SJSA1 (cell line): Measurements from ENCODE around the gene GM2A. TPM values are rescaled to one million over a fixed set of nuclear protein-coding genes. Genes with fewer than 3 reads are reported as not detected.
A peak's percentile ranks its signal among the peaks of the same experiment; 100 is the strongest.

Source experiments
- DNase-seq, 2 experiments: peaks; one replicate each; pipeline ENCODE4 v3.0.0-alpha.2; 2015 to 2020; ENCODE audit warnings: low spot score in 2 of 2, low read depth in 1 of 2
- H3K27ac ChIP-seq: fragments of 250-450 bp; sonication (Bioruptor Pico); 2 replicates; pipeline ENCODE4 v1.5.1; 2020; ENCODE audit warnings: mild to moderate bottlenecking, moderate library complexity
- H3K27me3 ChIP-seq: fragments of 250-450 bp; sonication (Bioruptor Pico); replicated peaks from 2 replicates; pipeline ENCODE4 v1.5.1; 2020; ENCODE audit warnings: mild to moderate bottlenecking, moderate library complexity
- H3K36me3 ChIP-seq: fragments of 250-450 bp; sonication (Bioruptor Pico); 2 replicates; pipeline ENCODE4 v1.5.1; 2020; ENCODE audit warnings: mild to moderate bottlenecking
- H3K4me1 ChIP-seq: fragments of 250-450 bp; sonication (Bioruptor Pico); replicated peaks from 2 replicates; pipeline ENCODE4 v1.6.1; 2021; ENCODE audit warnings: mild to moderate bottlenecking
- H3K4me3 ChIP-seq: fragments of 250-450 bp; sonication (Bioruptor Pico); 2 replicates; pipeline ENCODE4 v1.5.1; 2020; ENCODE audit warnings: mild to moderate bottlenecking
- H3K9me3 ChIP-seq: fragments of 250-450 bp; sonication (Bioruptor Pico); replicated peaks from 2 replicates; pipeline ENCODE4 v1.5.1; 2020; ENCODE audit warnings: mild to moderate bottlenecking
- total RNA-seq: library from RNA; depleted of rRNA; stranded (reverse); fragments of >200 nt; shearing (Covaris generic); gene quantifications from 2 replicates; pipeline ENCODE4 v1.2.3, GENCODE V29; 2014

GM2A gene
- total RNA-seq, 1 experiment from 2014 or later, result 27.4 TPM

- H3K4me1 ChIP-seq, result no peaks in the 10 kb centered on the region
- DNase-seq, result no peak
- H3K27me3 ChIP-seq, result no peaks in the 10 kb centered on the region
- no peaks in the 10 kb centered on the region for H3K9me3 ChIP-seq
- H3K36me3 ChIP-seq, result no peaks in the 10 kb centered on the region
- H3K27ac ChIP-seq, result no peak overlapping the region
- no peak overlapping the region for H3K4me3 ChIP-seq
Measured at GRCh38 chr5:151270599-151270998, 17.6 kb downstream of the GM2A start.

DNA sequence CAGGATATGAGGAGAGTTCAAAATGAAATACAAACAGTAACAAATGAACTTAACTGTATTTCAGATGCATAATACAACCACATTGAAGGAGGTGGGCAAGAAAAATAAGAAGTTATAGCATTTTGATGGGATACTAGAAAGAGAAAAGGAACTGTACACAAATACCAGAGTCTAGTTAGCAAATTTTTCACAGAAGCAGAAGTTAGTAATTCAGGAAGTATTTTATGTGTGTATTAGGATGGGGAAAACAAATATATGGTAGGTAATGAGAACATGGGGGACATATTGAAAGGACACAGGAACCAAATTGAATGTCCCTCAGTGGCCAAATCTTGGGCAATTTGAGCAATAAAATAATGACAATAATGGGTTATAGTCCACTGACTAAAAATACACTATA, 18.4 kb downstream of the GM2A start:
- no peak overlapping the region for H3K27ac ChIP-seq
- H3K4me1 ChIP-seq, result no peaks in the 10 kb centered on the region
- DNase-seq, result no peak
- no peak overlapping the region for H3K4me3 ChIP-seq
- no peaks in the 10 kb centered on the region for H3K9me3 ChIP-seq
- H3K36me3 ChIP-seq, result no peaks in the 10 kb centered on the region
- H3K27me3 ChIP-seq, result no peaks in the 10 kb centered on the region

GRCh38 chr5:151274666-151275065, 21.7 kb downstream of the GM2A start:
- Histone ChIP-seq H3K9me3 (no peaks in the 10 kb centered on the region), H3K36me3 (no peaks in the 10 kb centered on the region), H3K27me3 (no peaks in the 10 kb centered on the region), H3K4me3 (no peak overlapping the region), H3K27ac (no peak overlapping the region), H3K4me1 (no peaks in the 10 kb centered on the region)
- no peak for DNase-seq

DNA sequence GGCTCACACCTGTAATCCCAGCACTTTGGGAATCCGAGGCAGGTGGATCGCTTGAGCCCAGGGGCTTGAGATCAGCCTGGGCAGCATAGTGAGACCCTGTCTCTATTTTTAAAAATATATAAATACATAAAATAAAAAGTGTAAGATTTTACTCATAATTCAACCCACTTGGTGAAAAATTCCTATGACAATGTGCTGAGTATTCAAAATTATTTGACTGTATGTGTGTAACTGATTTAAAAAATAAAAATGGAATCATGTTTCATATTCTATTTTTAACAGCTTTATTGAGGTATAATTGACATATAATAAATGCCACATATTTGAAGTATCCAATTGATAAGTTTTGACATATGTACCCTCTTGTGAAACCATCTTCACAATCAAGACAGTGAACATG, 22.8 kb downstream of the GM2A start:
- Histone ChIP-seq H3K36me3 (no peaks in the 10 kb centered on the region), H3K27me3 (no peaks in the 10 kb centered on the region), H3K4me3 (no peak overlapping the region), H3K4me1 (no peaks in the 10 kb centered on the region), H3K27ac (no peak overlapping the region), H3K9me3 (no peaks in the 10 kb centered on the region)
- DNase-seq, result no peak

DNA sequence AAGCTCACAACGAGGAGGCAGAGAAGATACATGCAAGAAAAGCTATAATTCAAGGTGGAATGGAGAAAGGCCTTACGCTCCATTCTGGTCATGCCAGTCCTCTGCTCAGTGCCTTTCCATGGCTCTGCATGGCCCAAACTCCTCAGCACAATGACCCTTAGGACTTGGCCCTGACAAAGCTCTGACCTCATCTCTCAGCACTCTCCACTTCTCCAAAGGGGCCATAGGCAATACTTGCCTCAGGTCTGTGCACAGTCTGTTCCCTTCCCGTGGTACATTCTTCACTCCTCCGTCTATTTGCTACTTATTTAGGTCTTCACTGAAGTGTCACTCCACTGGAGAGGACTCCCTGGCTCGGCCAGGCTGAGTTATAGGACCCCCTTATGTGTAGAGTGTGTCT, 25.9 kb downstream of the GM2A start:
- H3K4me1 ChIP-seq, result no peaks in the 10 kb centered on the region
- H3K4me3 ChIP-seq, result no peak overlapping the region
- DNase-seq, result no peak
- H3K9me3 ChIP-seq, result no peaks in the 10 kb centered on the region
- H3K36me3 ChIP-seq, result no peaks in the 10 kb centered on the region
- no peaks in the 10 kb centered on the region for H3K27me3 ChIP-seq
- H3K27ac ChIP-seq, result no peak overlapping the region

DNA sequence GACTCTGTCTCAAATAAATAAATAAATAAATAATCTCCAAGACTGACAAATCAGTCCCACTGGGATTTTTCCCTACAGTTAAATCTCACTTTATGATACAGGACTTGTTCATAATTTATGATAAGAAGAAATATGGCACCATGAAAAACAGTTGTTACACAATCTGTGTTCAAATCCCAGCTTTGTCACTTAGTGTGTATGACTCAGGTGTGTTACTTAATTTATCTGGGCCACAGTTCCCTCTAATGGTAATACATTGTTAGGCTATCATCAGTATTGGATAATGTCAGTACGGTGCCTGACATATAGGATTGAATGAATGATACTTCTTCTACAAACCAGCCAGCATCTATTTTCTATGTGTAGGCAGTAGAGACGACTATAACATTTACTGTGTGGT, 27.5 kb downstream of the GM2A start:
- no peak overlapping the region for H3K27ac ChIP-seq
- H3K4me1 ChIP-seq, result no peaks in the 10 kb centered on the region
- H3K36me3 ChIP-seq, result no peaks in the 10 kb centered on the region
- H3K4me3 ChIP-seq, result no peak overlapping the region
- H3K9me3 ChIP-seq, result no peaks in the 10 kb centered on the region
- DNase-seq, result no peak
- no peaks in the 10 kb centered on the region for H3K27me3 ChIP-seq

- H3K4me3 ChIP-seq, result no peak overlapping the region
- no peaks in the 10 kb centered on the region for H3K4me1 ChIP-seq
- no peak for DNase-seq
- H3K9me3 ChIP-seq, result no peaks in the 10 kb centered on the region
- no peaks in the 10 kb centered on the region for H3K36me3 ChIP-seq
- no peaks in the 10 kb centered on the region for H3K27me3 ChIP-seq
- no peak overlapping the region for H3K27ac ChIP-seq
Measured at GRCh38 chr5:151281001-151281639, 28.1 kb downstream of the GM2A start.

- no peak for DNase-seq
- Histone ChIP-seq H3K4me1 (no peaks in the 10 kb centered on the region), H3K27me3 (no peaks in the 10 kb centered on the region), H3K9me3 (no peaks in the 10 kb centered on the region), H3K36me3 (no peaks in the 10 kb centered on the region), H3K4me3 (no peak overlapping the region), H3K27ac (no peak overlapping the region)
Measured at GRCh38 chr5:151283120-151283825, 30.3 kb downstream of the GM2A start.

DNA sequence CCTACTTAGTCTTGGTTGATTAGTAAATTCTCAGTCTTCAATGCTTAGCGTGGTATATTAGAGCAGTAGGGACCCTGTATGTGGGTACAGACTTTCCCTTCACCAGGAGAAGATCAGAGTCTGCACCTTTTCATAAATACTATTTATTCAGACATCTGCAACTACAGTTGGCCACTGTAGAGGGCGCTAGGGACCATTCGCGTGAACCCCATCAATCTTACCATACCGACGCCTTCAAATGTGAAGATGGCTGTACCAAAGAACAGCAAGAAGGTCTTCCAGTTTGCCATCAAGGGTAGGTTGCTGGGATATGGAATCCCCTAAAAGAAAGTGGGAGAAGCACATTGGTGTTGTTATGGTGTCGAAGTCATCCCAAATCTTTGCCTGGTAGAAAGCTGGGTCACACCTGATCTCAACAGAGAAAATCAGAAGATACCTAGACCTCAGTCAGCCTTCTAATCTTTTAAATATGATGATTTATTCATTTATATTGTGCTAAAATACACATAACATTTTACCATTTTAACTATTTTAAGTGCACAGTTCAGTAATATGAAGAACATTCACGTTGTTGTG, 31.5 kb downstream of the GM2A start:
- H3K27me3 ChIP-seq, result no peaks in the 10 kb centered on the region
- no peak overlapping the region for H3K4me3 ChIP-seq
- H3K4me1 ChIP-seq, result no peaks in the 10 kb centered on the region
- no peaks in the 10 kb centered on the region for H3K36me3 ChIP-seq
- no peak overlapping the region for H3K27ac ChIP-seq
- no peaks in the 10 kb centered on the region for H3K9me3 ChIP-seq
- DNase-seq, result no peak

GRCh38 chr5:151285683-151286082, 32.7 kb downstream of the GM2A start:
- Histone ChIP-seq H3K27me3 (no peaks in the 10 kb centered on the region), H3K4me3 (no peak overlapping the region), H3K9me3 (no peaks in the 10 kb centered on the region), H3K27ac (no peak overlapping the region), H3K4me1 (no peaks in the 10 kb centered on the region), H3K36me3 (no peaks in the 10 kb centered on the region)
- no peak for DNase-seq

GRCh38 chr5:151286246-151286645, 33.3 kb downstream of the GM2A start:
- Histone ChIP-seq H3K27me3 (no peaks in the 10 kb centered on the region), H3K9me3 (no peaks in the 10 kb centered on the region), H3K4me3 (no peak overlapping the region), H3K27ac (no peak overlapping the region), H3K36me3 (no peaks in the 10 kb centered on the region), H3K4me1 (no peaks in the 10 kb centered on the region)
- DNase-seq, result no peak

DNA sequence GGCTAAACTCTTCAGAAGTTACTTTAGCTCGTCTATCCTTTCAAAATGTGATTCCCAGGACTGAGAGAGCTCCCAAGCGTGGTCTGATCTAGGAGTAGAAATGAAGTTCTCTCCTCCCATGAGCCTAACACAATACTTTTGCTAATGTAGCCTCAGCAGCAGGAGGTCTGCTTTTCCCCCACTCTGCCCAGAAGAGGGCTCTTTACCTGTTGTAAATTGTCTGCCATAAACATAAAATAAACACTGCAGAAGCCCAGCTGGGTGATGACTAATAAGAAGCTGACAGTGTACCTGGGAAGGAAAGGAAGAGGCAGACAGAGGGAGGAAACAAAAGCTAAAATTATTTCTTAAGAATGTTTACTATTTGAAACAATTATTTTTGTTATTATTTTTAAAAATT, 35.2 kb downstream of the GM2A start:
- Histone ChIP-seq H3K9me3 (no peaks in the 10 kb centered on the region), H3K27me3 (no peaks in the 10 kb centered on the region), H3K27ac (no peak overlapping the region), H3K4me1 (no peaks in the 10 kb centered on the region), H3K4me3 (no peak overlapping the region), H3K36me3 (no peaks in the 10 kb centered on the region)
- DNase-seq, result no peak

DNA sequence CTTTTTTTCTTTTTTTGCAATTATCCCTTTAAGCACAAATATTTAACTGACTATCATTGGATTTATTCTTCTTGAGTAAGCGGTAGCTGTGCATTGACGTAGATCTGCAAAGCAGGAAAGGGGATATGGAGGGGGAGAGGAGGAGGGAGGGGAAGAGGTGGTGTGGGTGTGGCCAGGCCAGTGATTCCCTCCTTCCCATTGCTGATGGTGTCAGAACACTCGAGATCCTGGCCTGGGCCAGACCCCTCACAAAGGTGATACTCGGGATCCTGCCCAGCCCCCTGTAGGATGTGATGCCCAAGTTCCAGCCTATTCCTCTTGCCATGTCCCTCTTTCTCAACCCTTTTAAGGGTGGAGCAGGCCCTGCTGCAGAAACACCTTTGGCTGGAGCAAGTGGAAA, 40.6 kb downstream of the GM2A start:
- H3K9me3 ChIP-seq, result no peaks in the 10 kb centered on the region
- no peaks in the 10 kb centered on the region for H3K4me1 ChIP-seq
- no peak overlapping the region for H3K4me3 ChIP-seq
- no peak overlapping the region for H3K27ac ChIP-seq
- H3K27me3 ChIP-seq, result no peaks in the 10 kb centered on the region
- DNase-seq, result no peak
- no peaks in the 10 kb centered on the region for H3K36me3 ChIP-seq

- Histone ChIP-seq H3K36me3 (no peaks in the 10 kb centered on the region), H3K4me1 (no peaks in the 10 kb centered on the region), H3K4me3 (no peak overlapping the region), H3K27ac (no peak overlapping the region), H3K9me3 (no peaks in the 10 kb centered on the region), H3K27me3 (no peaks in the 10 kb centered on the region)
- peak in 1 of 2 experiments; percentile 12 for DNase-seq
Measured at GRCh38 chr5:151295138-151295537, 42.2 kb downstream of the GM2A start.
